ENCODE data around the gene BUD31. TPM values are rescaled to one million over a fixed set of nuclear protein-coding genes. Genes with fewer than 3 reads are reported as not detected.

BUD31 gene
- total RNA-seq, 1 donor from 2014 or later, result 134 TPM

DNA sequence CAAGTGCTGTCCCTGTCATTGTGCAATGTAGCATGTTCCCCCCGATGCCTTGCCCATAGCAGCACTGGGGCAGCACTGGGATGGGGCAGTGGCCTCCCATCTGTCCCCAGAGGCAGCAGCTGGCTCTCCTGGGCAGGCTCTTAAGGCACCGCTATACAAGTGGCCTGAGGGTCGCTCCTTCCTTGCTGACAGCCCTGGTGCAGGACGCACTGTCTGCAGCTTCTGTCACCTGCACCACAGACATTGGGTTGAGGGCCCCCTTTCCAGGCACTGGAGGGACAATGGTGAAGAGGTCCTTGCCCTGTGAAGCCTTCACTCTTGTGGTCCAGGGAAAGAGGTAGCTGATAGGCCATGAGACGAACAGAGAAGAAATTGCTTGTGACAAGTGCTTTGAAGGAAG lies 40.6 kb downstream of the BUD31 start:
- TF ChIP-seq CTCF (conservative IDR thresholded peaks at IDR 0.05; ENCODE audit: low read depth, low read length), result no peak
- DNase-seq (ENCODE audit: low read depth), result no peak
- H3K4me3 ChIP-seq (ENCODE audit: low read depth, low read length), result no peak overlapping the region

- no peak for DNase-seq (ENCODE audit: low read depth)
- H3K4me3 ChIP-seq (ENCODE audit: low read depth, low read length), result no peak overlapping the region
- no peak for TF ChIP-seq CTCF (conservative IDR thresholded peaks at IDR 0.05; ENCODE audit: low read depth, low read length)
Measured at GRCh38 chr7:99451936-99452335, 43.2 kb downstream of the BUD31 start.

GRCh38 chr7:99452541-99452940 lies 43.8 kb downstream of the BUD31 start:
- no peak for TF ChIP-seq CTCF (conservative IDR thresholded peaks at IDR 0.05; ENCODE audit: low read depth, low read length)
- H3K4me3 ChIP-seq (ENCODE audit: low read depth, low read length), result no peak overlapping the region
- no peak for DNase-seq (ENCODE audit: low read depth)

DNA sequence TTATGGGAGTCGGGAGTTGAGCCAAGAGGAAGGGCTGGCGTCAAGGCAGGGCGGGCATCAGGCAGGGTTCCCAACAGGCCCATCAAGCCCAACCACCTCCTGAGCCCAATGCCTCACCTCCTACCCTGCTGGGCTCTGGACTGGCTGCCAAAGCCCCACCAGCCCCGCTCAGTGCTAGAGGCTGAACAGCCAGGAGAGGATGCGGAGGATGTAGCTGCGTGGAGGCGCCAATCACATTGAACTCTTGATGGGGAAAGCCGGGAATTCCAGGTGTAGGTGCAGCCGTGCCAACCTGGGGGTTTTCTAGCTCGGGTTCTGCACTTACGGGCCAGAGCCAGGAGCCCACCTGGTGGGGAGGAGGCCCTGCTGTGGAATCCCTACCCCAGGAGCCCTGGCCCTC lies 44.3 kb downstream of the BUD31 start:
- DNase-seq (ENCODE audit: low read depth), result no peak
- H3K4me3 ChIP-seq (ENCODE audit: low read depth, low read length), result no peak overlapping the region
- TF ChIP-seq CTCF (conservative IDR thresholded peaks at IDR 0.05; ENCODE audit: low read depth, low read length), result no peak

- H3K4me3 ChIP-seq (ENCODE audit: low read depth, low read length), result no peak overlapping the region
- DNase-seq (ENCODE audit: low read depth), result no peak
- no peak for TF ChIP-seq CTCF (conservative IDR thresholded peaks at IDR 0.05; ENCODE audit: low read depth, low read length)
Measured at GRCh38 chr7:99455874-99456273, 47.1 kb downstream of the BUD31 start.

- H3K4me3 ChIP-seq (ENCODE audit: low read depth, low read length), result no peak overlapping the region
- no peak for DNase-seq (ENCODE audit: low read depth)
- TF ChIP-seq CTCF (conservative IDR thresholded peaks at IDR 0.05; ENCODE audit: low read depth, low read length), result no peak
Measured at GRCh38 chr7:99456288-99456687, 47.5 kb downstream of the BUD31 start.

- H3K4me3 ChIP-seq (ENCODE audit: low read depth, low read length), result no peak overlapping the region
- DNase-seq (ENCODE audit: low read depth), result no peak
- TF ChIP-seq CTCF (conservative IDR thresholded peaks at IDR 0.05; ENCODE audit: low read depth, low read length), result no peak
Measured at GRCh38 chr7:99457050-99457649, 48.4 kb downstream of the BUD31 start.

All from epithelial cell of proximal tubule (primary cell).